Activated T-cell treated with anti-CD3 and anti-CD28 coated beads, Interleukin-2, amount 50 U/mL, for 1 hour (primary cell): ENCODE results near the gene OAS1.

Experiments
- DNase-seq: peaks from one replicate; pipeline ENCODE4 v3.0.0-alpha.2; 2020

OAS1 gene

GRCh38 chr12:112967858-112968257, 61.1 kb downstream of the OAS1 start:
- no peak for DNase-seq
